GM19468 (cell line): ENCODE data around the gene SMYD3.

Experiments used
- ATAC-seq: cut with Tn5 transposase; IDR thresholded peaks from one replicate; pipeline ENCODE4 v1.9.1; 2021; ENCODE audit warnings: mild to moderate bottlenecking, moderate library complexity, moderate number of reproducible peaks; ENCODE audit not compliant: unreplicated experiment; ENCODE audit errors: extremely low read depth

SMYD3 gene

GRCh38 chr1:245873068-245873467, 634.0 kb downstream of the SMYD3 start:
- ATAC-seq: no peak

DNA sequence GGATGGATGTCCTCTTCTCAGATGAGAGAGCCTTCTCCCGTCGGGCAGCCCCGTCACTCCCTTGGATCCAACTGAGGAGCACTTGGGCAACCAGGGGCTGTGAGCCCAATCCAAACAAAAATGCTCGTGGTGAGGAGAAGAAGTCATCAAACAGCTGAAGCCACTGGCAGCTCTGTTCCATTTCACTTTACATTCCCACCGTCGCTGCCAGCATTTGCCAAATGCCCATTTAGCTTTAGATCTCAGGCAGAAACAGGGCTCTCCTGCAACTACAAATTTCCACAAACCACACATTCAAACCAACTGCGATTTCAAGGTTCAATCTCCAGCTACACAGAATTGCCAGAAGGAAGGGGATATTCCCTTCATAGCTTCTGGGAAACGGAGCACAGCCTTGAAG, 634.6 kb downstream of the SMYD3 start:
- ATAC-seq: no peak

DNA sequence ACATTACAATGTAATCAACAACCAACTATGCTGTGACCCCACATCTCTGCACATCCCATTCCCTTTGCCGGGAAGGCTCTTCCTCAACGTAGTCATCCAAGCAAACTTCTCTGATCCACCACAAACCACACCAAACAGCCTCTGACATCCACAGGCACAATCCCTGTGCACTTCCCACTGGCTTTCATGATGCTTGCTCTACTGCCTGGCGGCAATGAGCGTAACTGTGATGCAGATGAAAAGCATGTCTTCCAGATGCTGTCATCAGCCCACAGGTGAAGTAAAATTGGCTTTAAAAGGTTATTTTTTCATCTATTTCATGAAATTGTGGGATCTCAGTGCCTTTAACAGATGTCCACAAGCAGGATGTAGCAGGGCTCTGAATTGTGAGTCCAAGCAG, 635.2 kb downstream of the SMYD3 start:
- no peak for ATAC-seq

- no peak for ATAC-seq
These were observed 635.9 kb downstream of the SMYD3 start for GRCh38 chr1:245871191-245871590.

DNA sequence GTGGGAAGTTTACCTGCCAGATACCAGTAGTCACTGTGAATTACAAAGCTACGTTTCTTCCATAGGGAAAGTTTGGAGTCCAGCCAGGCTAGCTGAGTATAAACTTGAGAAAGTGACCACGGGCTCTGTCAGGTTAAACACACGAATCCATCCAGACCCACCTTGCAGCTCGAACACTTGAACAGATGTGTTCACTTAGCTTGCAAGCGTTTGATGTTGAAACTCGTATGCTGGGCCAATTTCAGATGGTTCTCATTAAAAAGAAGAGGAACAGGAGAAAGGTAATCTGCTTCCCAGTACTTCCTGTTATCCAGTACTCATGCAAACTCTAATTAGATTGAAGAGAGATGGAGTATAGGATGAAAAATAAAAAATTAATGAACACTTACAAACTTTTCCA, 636.4 kb downstream of the SMYD3 start:
- ATAC-seq: no peak

DNA sequence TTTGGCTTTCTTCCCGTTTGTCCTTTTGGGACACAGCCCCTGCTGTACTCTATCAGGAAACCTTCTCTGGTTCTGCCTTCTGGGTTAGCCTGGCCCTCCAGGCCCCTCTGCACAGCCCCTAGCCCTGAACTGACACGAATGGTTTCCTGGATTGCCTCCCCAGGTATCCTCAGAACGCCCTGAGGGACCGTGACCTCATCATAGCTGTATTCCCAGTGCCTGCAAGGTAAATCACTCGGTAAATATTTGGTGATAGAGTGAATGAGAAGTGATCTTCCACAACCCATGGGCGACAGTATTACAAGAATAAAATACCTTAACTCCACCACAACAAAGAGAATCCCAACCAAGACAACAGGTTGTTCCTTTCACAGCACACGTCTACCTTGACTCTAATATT, 637.2 kb downstream of the SMYD3 start:
- ATAC-seq: no peak

GRCh38 chr1:245867738-245868137, 639.3 kb downstream of the SMYD3 start:
- ATAC-seq: no peak

DNA sequence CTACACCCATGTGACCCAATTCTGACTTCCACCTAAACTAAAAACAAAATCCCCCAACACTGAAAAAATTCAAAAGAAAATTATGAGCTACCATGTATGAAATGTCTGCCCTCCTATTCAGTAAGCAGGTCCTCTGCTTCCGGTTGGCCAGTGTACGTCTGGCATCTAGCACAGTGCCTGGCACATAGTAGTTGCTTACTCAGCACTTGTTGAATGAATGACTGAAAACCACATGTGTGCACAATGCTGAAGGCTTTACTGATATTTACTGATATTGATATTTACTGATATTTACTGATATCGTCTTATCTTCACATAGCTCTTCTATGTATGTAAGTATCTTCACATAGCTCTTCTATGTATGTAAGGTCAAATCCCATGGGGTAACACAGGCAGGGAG, 642.2 kb downstream of the SMYD3 start:
- no peak for ATAC-seq

- ATAC-seq: no peak
These were observed 643.4 kb downstream of the SMYD3 start for GRCh38 chr1:245863566-245864184.

DNA sequence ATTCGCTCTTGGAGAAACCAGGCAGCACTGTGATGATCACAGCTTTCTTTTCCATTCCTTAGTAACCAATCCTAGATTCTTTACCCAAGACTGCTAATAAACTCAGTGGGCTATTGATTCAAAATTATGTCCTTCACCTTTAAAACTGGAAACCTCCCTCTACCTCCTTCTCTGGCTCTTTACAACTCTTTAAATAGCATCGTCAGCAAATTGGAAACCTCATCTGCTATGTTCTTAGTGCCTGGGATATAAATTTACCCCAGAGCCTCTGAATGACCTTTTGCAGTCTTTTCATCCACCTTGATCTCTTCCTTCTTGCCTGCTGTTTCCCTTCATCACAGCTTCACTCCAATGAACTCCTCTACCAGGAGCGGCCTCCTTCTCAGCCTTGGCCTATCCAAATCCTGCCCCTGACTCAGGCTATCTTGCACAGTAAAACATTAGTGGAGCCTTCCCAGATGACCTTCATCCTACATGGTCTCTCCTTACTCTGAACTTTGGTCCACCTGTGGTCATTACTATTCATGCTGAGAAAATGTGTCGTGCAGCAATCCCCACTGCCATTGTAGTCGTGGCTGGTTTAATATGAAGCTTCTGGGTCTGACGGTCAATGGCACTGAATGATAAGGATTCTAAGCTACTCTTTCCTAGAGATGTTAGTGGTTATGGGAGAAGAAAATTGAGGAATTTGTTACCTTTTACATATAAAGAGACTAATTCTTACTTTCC, 644.1 kb downstream of the SMYD3 start:
- ATAC-seq: no peak

DNA sequence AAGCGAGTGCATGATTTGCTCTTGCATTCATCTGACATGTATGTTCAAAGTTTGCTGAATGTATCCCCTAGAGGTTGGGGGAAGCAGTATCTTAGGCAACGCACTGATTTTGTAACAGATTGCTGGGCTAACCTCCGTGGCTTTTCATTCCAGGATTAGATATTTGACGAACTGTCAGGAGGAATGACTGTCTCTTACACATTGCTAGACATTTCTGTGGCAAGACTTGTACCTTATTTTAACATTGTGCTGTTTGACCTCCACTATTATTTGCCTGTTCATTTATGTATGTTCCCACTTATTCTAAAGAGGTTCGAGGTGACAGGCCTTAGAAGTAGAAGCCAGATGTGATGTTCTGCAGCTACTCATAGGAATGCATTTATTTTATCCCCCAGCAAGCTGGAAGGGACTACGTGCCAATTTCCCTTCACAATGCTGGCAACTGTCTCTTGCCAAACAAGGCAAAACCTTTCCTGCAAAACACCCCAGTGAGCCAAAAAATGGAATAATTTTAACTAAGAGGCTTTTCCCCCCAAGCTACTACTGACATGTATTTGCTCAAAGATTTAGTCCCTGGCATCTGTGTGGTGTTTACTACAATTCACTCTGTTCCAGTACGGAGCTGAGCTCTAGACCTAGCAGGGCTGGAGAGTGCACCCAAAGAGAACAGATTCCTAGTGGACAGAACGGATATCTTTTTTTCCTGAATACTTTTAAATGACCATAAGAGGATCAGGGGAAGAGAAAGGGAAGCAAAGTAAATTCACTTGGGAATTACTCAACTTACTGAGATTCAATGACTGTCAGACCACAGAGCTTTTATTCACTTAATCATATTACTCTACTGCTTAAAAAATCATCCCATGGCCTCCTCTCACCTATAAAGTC, 646.2 kb downstream of the SMYD3 start:
- ATAC-seq: no peak

DNA sequence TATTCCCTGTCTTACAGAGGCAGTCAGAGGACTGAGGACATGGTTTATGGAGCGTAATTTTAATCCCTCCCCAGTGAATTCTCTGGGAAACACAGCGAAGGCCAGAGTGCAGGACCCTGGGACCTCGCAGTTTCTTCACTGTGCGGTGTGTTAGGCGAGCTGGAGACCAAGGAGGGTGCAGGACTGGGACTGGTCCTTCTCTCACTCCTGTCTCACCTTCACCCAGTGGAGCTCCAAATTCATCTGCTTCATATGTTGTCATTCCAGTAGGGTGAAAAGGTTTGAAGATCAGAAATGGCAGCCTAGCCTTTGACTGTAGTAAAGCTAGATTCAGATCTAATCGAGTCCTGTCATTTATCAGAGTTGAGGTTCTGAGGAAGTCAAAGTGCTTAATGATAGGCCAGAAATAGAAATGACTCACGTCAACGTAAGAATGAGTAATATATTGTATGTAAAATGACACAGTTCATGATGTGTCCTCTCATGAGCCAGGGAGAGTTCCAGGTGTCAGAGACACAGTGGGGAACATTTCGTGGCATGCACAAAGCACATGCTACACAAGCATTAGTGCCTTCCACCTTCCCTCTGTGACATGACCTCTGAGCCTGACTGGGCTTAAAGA, 647.5 kb downstream of the SMYD3 start:
- no peak for ATAC-seq

GRCh38 chr1:245858722-245859492, 648.2 kb downstream of the SMYD3 start:
- ATAC-seq: no peak

DNA sequence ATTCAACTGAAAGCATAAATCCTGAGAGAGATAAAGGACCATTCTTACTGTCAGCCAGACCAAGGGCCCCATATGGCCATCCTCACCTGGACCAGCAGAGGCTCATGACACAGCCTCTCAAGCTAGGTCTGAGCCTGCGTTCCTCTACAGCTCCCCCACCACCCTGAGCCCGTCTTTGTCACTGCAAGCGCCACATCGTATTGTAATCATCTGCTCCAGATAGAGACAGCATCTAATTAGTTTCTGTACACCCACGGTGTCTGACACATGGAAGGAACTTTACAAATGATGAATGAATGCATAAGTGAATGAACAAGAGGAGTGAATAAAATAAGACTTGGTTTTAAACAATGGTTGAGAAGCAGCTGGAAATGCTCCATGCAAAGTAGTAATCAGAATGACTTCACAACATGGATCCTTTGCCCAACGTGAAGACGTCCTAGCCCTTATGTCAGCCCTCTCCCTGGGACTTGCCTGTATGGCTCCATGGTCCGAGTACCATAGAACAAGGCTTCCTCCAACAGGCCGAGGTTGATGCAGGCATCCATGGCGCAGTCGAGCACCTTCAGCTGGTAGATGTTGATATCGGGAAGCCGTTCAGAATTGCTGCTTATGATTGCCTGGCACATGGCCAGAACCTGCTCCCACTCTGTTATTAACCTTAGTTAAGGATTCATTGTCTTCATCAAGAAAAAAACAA, 648.9 kb downstream of the SMYD3 start:
- no peak for ATAC-seq

DNA sequence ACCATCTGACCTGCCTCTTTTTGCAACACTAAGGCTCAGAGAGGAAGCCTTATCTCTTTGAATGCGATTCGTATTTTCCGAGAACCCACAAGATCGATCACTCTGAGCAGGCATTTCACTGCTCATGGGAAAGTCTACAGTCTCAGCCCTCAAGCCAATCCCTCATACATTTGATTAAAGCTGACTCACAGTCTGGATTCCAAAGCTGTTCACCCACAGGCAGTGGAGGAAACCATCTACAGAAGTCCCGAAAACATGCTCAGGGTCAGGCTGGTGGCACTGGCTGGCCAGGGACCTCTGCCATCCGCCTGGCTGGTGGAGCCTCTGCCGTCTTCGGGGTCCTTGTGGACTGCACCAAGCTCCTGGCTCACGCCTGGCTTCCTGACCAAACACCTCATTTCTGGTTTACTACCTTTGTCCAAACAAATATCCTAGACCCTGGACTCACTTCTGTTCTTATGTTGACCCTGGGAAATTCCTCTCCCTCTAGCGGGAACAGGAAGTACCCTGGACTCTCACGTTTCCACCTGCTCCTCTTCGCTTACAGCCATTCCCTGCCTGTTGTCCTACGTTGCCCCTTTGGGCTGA, 650.0 kb downstream of the SMYD3 start:
- ATAC-seq: no peak

DNA sequence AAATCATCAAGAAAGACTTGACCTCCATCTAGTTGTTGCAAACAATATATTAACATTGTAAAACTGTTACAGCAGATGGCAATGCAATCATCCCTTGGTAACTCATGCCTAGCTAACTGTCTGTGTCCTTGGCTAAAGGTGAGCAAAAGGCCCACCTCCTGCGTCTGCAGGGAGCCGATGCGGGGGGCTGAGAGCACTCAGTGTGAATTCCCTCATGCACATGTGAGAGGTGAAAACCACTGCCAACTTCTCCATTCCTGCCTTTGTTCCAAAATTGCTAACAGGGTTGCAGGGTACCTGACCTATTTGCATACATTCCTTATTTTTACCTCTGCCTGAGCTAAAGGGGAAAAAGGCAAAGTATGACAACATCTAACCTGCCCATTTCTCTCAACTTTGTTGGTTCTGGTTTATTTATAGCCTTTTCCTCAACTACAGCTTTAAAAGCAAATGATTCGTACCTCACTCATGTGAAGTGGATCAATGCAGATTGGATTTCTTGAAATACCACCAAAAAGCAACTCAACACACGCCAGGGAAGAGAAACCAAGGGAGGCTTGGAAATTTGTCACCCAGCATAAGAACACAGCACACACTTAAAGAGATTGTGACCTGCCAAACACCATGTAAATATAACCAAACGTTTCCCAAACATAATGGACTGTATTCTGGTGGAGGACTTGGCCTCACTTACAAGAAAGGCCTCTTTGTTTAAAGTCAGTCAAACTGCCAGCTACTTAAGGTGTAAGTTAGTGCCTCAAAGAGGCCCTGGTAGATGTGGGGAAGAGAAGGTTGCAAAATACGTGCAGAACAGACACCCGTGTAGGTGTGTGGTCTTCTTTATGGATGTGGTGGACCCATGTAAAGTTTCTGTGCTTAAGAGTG, 651.0 kb downstream of the SMYD3 start:
- no peak for ATAC-seq

DNA sequence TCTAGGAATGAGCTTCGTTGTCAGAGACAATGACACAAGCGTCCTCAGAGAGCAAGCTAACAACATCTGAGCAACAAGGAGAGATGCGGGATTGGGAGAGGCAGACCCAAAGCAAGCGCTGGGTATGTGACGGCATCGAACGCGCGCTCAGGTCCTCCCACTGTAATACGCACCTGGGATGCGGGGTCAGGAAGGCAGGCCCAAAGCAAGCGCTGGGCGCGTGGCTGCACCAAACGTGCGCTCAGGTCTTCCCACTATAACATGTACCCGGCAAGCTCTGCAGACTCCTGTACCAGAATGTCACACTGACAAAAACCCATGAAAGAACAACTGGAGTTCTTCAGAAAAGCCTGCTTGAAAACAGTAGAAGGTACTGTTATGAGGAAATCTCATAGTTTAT, 653.8 kb downstream of the SMYD3 start:
- no peak for ATAC-seq

GRCh38 chr1:245843101-245843500, 664.0 kb downstream of the SMYD3 start:
- ATAC-seq: no peak
